ENCODE data around the gene SERGEF.

SERGEF gene

DNA sequence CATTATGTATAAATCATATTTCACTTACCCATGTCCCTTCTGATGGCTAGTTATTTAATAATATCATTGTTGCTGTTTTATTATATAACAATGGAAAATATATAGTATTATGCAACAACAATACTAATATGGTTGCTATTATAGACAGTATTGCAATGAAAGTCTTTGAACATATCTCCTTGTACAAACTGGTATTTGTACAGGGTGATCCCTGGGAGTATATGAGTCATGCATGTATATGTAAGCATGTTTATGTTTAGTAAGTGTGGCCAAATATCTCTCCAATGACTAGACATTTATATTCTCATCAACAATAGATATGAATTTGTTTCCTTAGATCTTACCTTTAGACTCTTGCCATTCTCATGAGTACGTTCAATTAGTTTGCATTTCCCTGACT lies 222.4 kb downstream of the SERGEF start:
- Histone ChIP-seq H3K4me3 (ENCODE audit: low read length) (no peak overlapping the region), H3K9me3 (replicated peaks; ENCODE audit: insufficient read depth, low read length) (no peaks in the 10 kb centered on the region), H2AFZ (ENCODE audit: low read length) (no peak overlapping the region), H3K4me1 (ENCODE audit: low read length) (no peaks in the 10 kb centered on the region), H3K27ac (ENCODE audit: low read length) (no peak overlapping the region), H3K4me2 (ENCODE audit: low read depth, low read length) (no peak overlapping the region), H3K36me3 (replicated peaks; ENCODE audit: insufficient read depth, low read length) (no peaks in the 10 kb centered on the region), H3K79me2 (ENCODE audit: low read length) (no peaks in the 10 kb centered on the region), H3K9ac (ENCODE audit: low read length) (no peak overlapping the region), H3F3A (ENCODE audit: insufficient read depth, low read length) (no peaks in the 10 kb centered on the region), H3K9me2 (replicated peaks; ENCODE audit: insufficient read depth, low read length) (no peaks in the 10 kb centered on the region), H4K20me1 (ENCODE audit: insufficient read depth, low read length) (no peaks in the 10 kb centered on the region), H3K27me3 (replicated peaks; ENCODE audit: insufficient read depth, low read length) (no peaks in the 10 kb centered on the region)
- TF ChIP-seq EZH2phosphoT487 (IDR thresholded peaks at IDR 0.05; ENCODE audit: low read length), result no peak
- TF ChIP-seq, protein P1, sequence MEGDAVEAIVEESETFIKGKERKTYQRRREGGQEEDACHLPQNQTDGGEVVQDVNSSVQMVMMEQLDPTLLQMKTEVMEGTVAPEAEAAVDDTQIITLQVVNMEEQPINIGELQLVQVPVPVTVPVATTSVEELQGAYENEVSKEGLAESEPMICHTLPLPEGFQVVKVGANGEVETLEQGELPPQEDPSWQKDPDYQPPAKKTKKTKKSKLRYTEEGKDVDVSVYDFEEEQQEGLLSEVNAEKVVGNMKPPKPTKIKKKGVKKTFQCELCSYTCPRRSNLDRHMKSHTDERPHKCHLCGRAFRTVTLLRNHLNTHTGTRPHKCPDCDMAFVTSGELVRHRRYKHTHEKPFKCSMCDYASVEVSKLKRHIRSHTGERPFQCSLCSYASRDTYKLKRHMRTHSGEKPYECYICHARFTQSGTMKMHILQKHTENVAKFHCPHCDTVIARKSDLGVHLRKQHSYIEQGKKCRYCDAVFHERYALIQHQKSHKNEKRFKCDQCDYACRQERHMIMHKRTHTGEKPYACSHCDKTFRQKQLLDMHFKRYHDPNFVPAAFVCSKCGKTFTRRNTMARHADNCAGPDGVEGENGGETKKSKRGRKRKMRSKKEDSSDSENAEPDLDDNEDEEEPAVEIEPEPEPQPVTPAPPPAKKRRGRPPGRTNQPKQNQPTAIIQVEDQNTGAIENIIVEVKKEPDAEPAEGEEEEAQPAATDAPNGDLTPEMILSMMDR (IDR thresholded peaks at IDR 0.05; ENCODE audit: low read length), result no peak
- TF ChIP-seq EZH2 (optimal IDR thresholded peaks at IDR 0.05; ENCODE audit: low read depth, low read length), result no peak
- DNase-seq, result no peak

DNA sequence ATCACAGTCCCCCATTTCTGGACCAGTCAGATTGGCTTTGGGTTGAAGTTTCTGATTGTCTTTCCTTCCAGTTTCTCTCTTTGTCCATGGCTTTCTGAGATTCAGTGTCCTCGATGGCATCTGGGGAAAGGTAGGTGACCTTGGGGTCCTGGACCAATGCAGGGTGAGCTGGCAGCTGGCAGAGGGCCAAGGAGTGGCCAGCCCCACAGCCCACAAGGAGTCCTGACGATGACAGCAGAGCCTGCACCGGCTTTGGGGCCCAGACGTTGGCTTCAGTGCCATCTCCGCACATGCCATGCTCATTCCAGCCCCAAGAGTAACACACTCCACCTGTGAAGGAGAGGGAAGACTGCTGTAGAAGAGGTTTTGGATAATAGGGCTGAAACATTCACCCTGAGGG lies 224.8 kb downstream of the SERGEF start:
- no peaks in the 10 kb centered on the region for H3K79me2 ChIP-seq (ENCODE audit: low read length)
- H3K9me3 ChIP-seq (replicated peaks; ENCODE audit: insufficient read depth, low read length), result no peaks in the 10 kb centered on the region
- DNase-seq, result no peak
- H3K9ac ChIP-seq (ENCODE audit: low read length), result no peak overlapping the region
- no peak overlapping the region for H2AFZ ChIP-seq (ENCODE audit: low read length)
- no peak overlapping the region for H3K4me3 ChIP-seq (ENCODE audit: low read length)
- no peaks in the 10 kb centered on the region for H3K4me1 ChIP-seq (ENCODE audit: low read length)
- TF ChIP-seq, protein P1 (IDR thresholded peaks at IDR 0.05; ENCODE audit: low read length), result no peak
- no peak for TF ChIP-seq EZH2phosphoT487 (IDR thresholded peaks at IDR 0.05; ENCODE audit: low read length)
- no peak for TF ChIP-seq EZH2 (optimal IDR thresholded peaks at IDR 0.05; ENCODE audit: low read depth, low read length)
- H3K4me2 ChIP-seq (ENCODE audit: low read depth, low read length), result no peak overlapping the region
- H3F3A ChIP-seq (ENCODE audit: insufficient read depth, low read length), result no peaks in the 10 kb centered on the region
- H3K9me2 ChIP-seq (replicated peaks; ENCODE audit: insufficient read depth, low read length), result no peaks in the 10 kb centered on the region
- no peak overlapping the region for H3K27ac ChIP-seq (ENCODE audit: low read length)
- no peaks in the 10 kb centered on the region for H3K27me3 ChIP-seq (replicated peaks; ENCODE audit: insufficient read depth, low read length)
- H3K36me3 ChIP-seq (replicated peaks; ENCODE audit: insufficient read depth, low read length), result no peaks in the 10 kb centered on the region
- no peaks in the 10 kb centered on the region for H4K20me1 ChIP-seq (ENCODE audit: insufficient read depth, low read length)

DNA sequence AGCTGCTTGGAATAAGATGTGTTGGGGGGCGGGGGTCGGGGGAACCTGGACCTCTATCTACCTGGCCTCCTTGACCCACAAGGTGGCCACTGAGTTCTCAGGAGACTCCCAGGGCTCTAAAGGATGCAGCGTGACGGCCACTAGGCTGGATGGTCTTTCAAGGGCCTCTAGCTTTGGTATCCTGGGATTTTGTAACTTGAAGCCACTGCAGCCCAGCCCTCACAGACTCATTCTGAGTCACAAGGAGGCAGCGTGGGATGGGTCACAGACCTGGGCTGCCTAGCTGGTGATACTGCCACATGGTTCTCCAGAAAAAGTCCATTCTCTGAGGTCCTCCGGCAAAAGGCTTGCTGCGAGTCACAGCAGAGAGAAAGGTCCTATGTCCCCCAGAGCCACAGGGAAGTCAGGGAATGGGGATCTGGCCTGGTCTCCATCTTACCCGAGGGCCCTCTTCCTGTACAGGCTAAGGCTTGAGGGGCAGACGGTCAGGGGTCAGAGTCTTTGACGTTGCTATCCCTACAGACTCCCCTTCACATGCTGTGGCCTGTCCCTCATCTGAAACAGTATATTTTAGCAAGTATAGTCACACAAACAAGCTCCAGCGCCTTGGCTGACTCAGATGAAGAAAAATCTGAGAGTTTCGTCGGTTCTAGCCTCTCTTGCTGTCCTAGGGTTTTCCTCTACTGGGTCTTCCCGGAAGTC lies 225.9 kb downstream of the SERGEF start:
- H3K27ac ChIP-seq (ENCODE audit: low read length), result no peak overlapping the region
- no peaks in the 10 kb centered on the region for H3K9me3 ChIP-seq (replicated peaks; ENCODE audit: insufficient read depth, low read length)
- H3K36me3 ChIP-seq (replicated peaks; ENCODE audit: insufficient read depth, low read length), result no peaks in the 10 kb centered on the region
- no peaks in the 10 kb centered on the region for H3K9me2 ChIP-seq (replicated peaks; ENCODE audit: insufficient read depth, low read length)
- H3K4me2 ChIP-seq (ENCODE audit: low read depth, low read length), result no peak overlapping the region
- H3F3A ChIP-seq (ENCODE audit: insufficient read depth, low read length), result no peaks in the 10 kb centered on the region
- no peak for DNase-seq
- no peaks in the 10 kb centered on the region for H3K79me2 ChIP-seq (ENCODE audit: low read length)
- no peak overlapping the region for H3K4me3 ChIP-seq (ENCODE audit: low read length)
- H3K27me3 ChIP-seq (replicated peaks; ENCODE audit: insufficient read depth, low read length), result no peaks in the 10 kb centered on the region
- H4K20me1 ChIP-seq (ENCODE audit: insufficient read depth, low read length), result no peaks in the 10 kb centered on the region
- no peak overlapping the region for H2AFZ ChIP-seq (ENCODE audit: low read length)
- H3K4me1 ChIP-seq (ENCODE audit: low read length), result no peaks in the 10 kb centered on the region
- TF ChIP-seq EZH2phosphoT487 (IDR thresholded peaks at IDR 0.05; ENCODE audit: low read length) (no peak), EZH2 (optimal IDR thresholded peaks at IDR 0.05; ENCODE audit: low read depth, low read length) (no peak)
- TF ChIP-seq, protein P1 (IDR thresholded peaks at IDR 0.05; ENCODE audit: low read length), result no peak
- H3K9ac ChIP-seq (ENCODE audit: low read length), result no peak overlapping the region
